Mucosa of descending colon (tissue), 3 donors: Measurements from ENCODE around the gene LRRC28. TPM values are rescaled to one million over a fixed set of nuclear protein-coding genes. Genes with fewer than 3 reads are reported as not detected.

Experiments used
- ATAC-seq: fragments of 200-7000 bp; cut with Tn5 transposase; one replicate; pipeline ENCODE4 v1.9.1; 2020; ENCODE audit warnings: mild to moderate bottlenecking, moderate library complexity
- DNase-seq, 3 donors: peaks; one replicate each; pipeline ENCODE4 v3.0.0-alpha.2; 2020
- H3K36me3 ChIP-seq: fragments of 200-600 bp; one replicate; pipeline ENCODE4 v1.8.0; 2021; ENCODE audit warnings: low read depth, mild to moderate bottlenecking
- H3K4me1 ChIP-seq: fragments of 200-600 bp; one replicate; pipeline ENCODE4 v1.8.0; 2021; ENCODE audit warnings: low read depth, mild to moderate bottlenecking
- H3K4me3 ChIP-seq: fragments of 200-600 bp; one replicate; pipeline ENCODE4 v1.8.0; 2021; ENCODE audit warnings: mild to moderate bottlenecking
- H3K9me3 ChIP-seq: fragments of 200-600 bp; one replicate; pipeline ENCODE4 v1.8.0; 2021; ENCODE audit warnings: mild to moderate bottlenecking
- CTCF ChIP-seq: fragments of 200-600 bp; IDR thresholded peaks from one replicate; pipeline ENCODE4 v1.8.0; 2022; ENCODE audit warnings: antibody characterized with exemption, mild to moderate bottlenecking
- intact Hi-C, 2 donors: fragments of 100-400 bp; cut with DNase I in 1 of 2; cut with micrococcal nuclease in 1 of 2; formaldehyde crosslinking; loops; one replicate each; pipeline versions ENCODE4 v1.11.0 to v1.11.1; 2022; cut with DNase I, micrococcal nuclease
- total RNA-seq, 3 donors: library from RNA; stranded (reverse); fragmentation: NEBNext Ultra II Directional in 2 of 3; extraction: Animal tissue kit (Norgen Biotek cat#: 25700) in 2 of 3; gene quantifications; one replicate each; pipeline versions ENCODE4 v1.2.1 to v1.2.4, GENCODE V29; 2021 to 2023
- donor health status: DM: no; HTN: no; CAD: no; lungs with moderate emphysema.
- donor health status: DM: no; HTN: no; CAD: no.
- donor health status: DM: no; HTN: yes; CAD: no.

LRRC28 gene
- total RNA-seq, 3 donors from 2014 or later = 26.0 to 41.6 (median 27.7) TPM

DNA sequence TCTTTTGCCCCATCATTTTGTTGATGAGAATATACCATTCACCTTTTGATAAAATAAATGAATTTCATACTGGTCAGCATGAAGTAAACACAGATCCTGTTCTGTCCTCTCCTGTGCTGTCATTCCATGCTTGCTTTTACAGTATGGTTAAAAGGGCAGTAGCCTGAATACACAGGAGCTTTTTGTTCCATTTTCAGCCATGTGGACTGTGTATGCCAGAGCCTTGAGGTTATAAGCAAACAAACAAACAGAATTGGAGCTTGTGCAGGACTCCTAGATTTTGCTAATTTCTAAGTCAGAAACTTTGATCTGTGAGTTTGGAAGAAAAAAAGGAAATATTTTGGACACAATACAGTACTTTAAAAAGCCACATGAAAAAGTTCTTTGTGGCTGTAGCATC lies 91.9 kb downstream of the LRRC28 start:
- no peak for ATAC-seq
- H3K9me3 ChIP-seq = no peaks in the 10 kb centered on the region
- H3K4me1 ChIP-seq = no peaks in the 10 kb centered on the region
- no peak overlapping the region for H3K4me3 ChIP-seq
- DNase-seq = no peak
- no peaks in the 10 kb centered on the region for H3K36me3 ChIP-seq
- no peak for TF ChIP-seq CTCF
- intact Hi-C loops = no loop called here

DNA sequence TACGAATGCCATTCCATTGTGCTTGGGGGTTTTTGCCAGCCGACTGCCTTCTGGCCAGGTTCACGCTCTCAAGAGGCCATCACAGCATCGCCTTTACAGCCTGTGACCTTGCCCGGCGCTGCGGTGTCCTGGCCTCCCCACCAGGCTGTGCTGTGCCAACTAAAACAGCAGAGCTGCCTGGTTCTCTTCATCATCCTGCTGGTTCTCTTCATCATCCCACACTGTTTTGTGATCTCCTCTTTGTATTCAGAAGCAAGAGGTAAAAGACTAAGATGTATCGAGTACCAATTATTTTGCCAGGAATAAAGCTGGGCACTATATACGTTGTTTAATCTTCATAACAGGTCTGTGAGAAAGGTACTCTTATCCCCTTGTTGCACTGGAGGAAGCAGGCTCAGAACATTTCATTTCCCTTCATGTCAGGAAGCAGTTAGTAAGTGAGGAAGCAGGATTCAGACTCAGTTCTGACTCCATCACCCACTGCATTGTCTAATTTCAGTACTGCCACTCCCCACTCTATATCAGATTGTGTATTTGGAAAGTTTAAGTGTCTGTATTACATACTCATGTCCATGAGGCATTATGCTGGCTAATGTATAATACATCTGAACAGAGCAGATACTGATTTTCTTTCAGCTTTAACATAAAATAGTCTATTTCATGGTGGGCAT lies 92.7 kb downstream of the LRRC28 start:
- intact Hi-C loops = no loop called here
- ATAC-seq (peak; percentile 48), DNase-seq (peak in 2 of 3 donors; percentile 26 to 46)

GRCh38 chr15:99344639-99345038 lies 93.4 kb downstream of the LRRC28 start:
- Histone ChIP-seq H3K4me1 (no peaks in the 10 kb centered on the region), H3K9me3 (no peaks in the 10 kb centered on the region), H3K4me3 (no peak overlapping the region), H3K36me3 (no peaks in the 10 kb centered on the region)
- ATAC-seq (no peak), DNase-seq (no peak)
- TF ChIP-seq CTCF = no peak
- intact Hi-C loops = no loop called here

More for the DNA sequence above, 92.7 kb downstream of the LRRC28 start:
- Histone ChIP-seq H3K9me3 (no peaks in the 10 kb centered on the region), H3K36me3 (no peaks in the 10 kb centered on the region), H3K4me3 (no peak overlapping the region), H3K4me1 (no peaks in the 10 kb centered on the region)
- no peak for TF ChIP-seq CTCF

- no peak for ATAC-seq
- no peak for TF ChIP-seq CTCF
- intact Hi-C loops = no loop called here
These were observed 94.0 kb downstream of the LRRC28 start for GRCh38 chr15:99345242-99345641.

DNA sequence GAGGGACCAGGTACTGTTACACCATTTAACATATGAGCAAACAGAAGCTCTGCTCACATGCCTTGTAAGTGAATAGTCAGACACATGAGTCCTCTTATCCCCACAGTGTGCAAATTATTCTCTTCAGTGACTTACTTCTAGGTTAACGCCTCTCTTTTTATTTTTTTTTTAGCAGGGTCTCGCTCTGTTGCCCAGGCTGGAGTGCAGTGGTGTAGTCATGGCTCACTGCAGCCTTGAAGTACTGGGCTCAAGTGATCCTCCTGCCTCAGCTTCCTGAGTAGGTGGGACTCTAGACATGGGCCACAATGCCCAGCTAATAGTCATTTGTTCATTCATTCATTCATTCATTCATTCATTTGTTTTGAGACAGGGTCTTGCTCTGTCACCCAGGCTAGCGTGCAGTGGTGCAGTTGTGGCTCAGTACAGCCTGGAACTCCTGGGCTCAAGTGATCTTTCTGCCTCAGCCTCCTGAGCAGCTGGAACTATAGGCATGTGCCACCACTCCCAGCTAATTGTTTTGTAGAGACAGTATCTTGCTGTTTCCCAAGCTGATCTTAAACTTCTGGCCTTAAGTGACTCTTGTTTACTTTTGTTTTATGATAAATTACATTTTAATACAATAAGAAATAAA lies 94.7 kb downstream of the LRRC28 start:
- Histone ChIP-seq H3K36me3 (no peaks in the 10 kb centered on the region), H3K4me1 (no peaks in the 10 kb centered on the region), H3K4me3 (no peak overlapping the region), H3K9me3 (no peaks in the 10 kb centered on the region)
- ATAC-seq (no peak), DNase-seq (no peak)
- intact Hi-C loops = no loop called here
- TF ChIP-seq CTCF = no peak

More at GRCh38 chr15:99345242-99345641, 94.0 kb downstream of the LRRC28 start:
- Histone ChIP-seq H3K4me1 (no peaks in the 10 kb centered on the region), H3K9me3 (no peaks in the 10 kb centered on the region), H3K4me3 (no peak overlapping the region), H3K36me3 (no peaks in the 10 kb centered on the region)
- DNase-seq = no peak
